ENCODE data around the gene PNMA6E.

The PNMA6E gene

DNA sequence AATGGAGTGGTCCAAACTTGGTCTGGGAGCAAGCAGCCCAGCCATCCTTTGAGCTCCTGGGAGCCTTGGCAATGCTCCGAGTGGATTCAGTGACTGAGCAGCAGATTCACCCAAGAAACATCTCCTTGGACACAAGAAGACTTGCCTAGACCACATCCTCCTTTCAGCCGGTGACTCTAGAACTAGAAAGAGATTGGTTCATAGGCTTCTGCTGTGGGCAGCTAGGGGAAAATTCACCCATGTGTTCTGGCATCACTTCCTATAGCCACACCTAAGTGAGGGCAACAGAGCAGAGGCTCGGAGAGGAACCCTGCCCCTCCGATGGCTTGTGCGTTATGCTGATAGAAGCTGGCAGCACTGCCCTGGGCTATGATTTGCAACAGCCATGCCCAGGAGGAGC is 51.2 kb downstream of the PNMA6E start:
- no peak for DNase-seq (ENCODE audit: low read depth)

DNA sequence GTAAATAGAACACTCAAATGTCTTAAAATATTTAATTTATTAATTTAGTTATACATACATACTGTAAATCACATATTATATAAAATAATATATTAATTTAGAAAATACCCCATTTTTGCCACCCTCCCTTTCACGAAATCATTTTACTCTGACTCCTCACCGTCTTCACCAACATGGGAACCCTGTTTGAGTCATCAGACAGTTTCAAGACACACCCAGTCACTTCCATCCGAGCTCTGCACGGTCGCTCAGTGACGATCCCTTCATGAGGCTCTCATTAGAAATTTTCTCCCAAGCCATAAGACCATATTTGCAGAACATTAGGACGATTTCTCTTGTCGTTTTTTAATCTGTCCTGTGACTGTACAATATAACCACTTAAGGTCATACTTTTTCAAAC is 52.7 kb downstream of the PNMA6E start:
- DNase-seq (ENCODE audit: low read depth) = no peak

GRCh38 chrX:153347530-153347929 is 53.6 kb downstream of the PNMA6E start:
- DNase-seq (ENCODE audit: low read depth) = no peak

Data from CMK (cell line).